NCI-H446 treated with DMSO at 0.1 percent for 48 hours (cell line): ENCODE data around the gene RALB.

Experiments used
- DNase-seq: peaks from one replicate; lab custom pipeline; 2025; lab: John Stamatoyannopoulos, UW

The RALB gene

GRCh38 chr2:120343433-120344105 lies 90.9 kb downstream of the RALB start:
- no peak for DNase-seq
